T-helper 1 cell treated with Interleukin-12 subunit alpha and Interleukin-12 subunit beta and Interleukin-4 antibody, amounts not matched to agents 30 ng/mL and 1 ng/mL, for 36 hours (primary cell): ENCODE measurements around the gene GUCY1A2. TPM values are rescaled to one million over a fixed set of nuclear protein-coding genes. Genes with fewer than 3 reads are reported as not detected.

Source experiments
- intact Hi-C: fragments of 100-400 bp; cut with micrococcal nuclease; formaldehyde crosslinking; loops from one replicate; pipeline ENCODE4 v1.15.1; 2024
- total RNA-seq: library from RNA; stranded (reverse); gene quantifications from 2 replicates; pipeline ENCODE4 v1.2.3, GENCODE V29; 2022

The GUCY1A2 gene
- total RNA-seq, 1 donor from 2014 or later = not detected

DNA sequence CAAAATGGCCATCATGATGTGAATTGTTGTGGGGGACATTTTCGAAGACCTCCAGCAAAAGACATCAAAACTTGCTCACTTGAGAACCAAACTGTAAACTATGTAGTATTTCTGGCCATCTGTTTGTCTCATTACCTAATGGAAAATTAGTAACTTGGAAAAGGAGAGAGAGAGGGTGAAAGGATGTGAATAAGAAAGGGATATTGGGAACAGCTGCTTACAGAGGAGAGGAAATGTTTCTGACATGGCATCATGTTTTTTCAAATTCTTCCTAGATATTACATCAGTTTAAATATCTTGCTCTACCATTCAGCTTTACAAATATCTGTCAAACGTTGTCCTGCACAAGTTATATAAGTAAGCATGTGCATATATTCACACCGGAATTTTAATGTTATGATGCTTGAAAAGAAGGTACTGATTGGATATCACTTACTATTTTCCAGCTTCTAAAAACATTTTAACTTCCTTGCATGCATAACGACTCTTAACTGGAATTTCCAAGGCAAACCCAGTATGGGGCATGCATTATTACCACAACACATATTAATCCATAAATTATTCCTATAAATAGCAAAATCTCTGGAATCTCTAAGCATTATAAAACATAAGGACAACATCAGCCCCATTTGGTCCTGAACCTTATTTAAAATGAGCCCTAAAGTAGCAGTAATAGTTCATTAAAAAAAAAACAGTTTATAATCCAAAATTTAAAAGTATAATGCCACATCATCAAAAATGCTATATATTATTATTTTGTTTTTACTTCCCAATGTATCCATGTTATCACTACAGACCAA, 20.0 kb downstream of the GUCY1A2 start:
- intact Hi-C loops = no loop called here

DNA sequence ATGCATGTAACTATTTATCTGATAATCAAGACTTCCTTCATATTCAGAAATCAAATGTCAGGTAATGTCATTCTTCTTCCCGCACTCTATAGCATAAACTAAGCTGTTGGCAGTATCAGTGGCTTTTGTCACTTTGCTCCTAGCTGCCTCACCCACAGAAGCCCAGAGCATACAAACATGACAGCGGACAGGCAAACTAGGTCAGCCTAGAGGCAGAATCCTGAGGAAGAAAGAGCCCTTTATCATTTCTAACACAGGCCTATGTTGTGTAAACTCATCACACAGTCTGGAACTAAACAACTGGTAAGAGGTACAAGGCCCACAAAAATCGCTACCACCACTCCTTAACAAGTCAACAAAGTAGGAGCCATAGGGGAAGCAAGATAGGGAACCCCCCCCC, 21.0 kb downstream of the GUCY1A2 start:
- intact Hi-C loops = no loop called here

DNA sequence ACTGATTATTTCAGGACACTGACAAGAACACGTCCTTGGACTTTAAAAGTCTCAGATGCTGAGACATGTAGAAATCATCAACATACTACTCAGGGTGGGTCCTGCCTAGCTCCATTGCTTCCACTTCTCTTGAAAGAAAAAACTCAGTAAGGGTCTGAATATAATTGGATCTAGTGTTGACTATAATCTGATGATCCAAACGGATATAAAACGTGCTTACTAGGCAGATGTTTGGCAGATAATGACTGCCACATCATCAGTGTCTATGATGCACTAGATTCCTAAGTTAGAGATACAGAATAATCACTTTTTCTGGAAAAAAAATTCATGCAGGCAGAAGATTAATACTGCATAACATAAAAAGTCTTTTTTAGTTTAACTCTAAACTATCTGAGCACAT, 21.6 kb downstream of the GUCY1A2 start:
- intact Hi-C loops = no loop called here

DNA sequence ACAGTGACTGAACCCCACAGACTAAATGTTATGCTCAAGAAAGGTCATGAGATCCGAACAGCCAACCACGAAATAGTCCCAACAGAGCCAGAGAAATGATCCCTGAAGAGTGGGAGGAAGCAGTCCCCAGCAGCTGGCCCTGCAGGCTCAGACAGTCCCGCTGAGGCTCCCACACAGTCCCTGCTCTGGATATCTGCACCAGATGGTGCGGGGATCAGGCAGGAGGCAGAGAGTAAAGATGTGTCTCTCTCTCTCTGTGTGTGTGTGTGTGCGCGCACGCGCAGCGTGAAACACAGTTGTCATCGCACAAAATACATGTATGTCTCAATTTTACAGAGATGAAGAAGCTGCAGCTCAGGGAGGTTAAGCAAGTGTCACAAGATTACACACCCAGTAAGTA, 27.9 kb downstream of the GUCY1A2 start:
- intact Hi-C loops = no loop called here

DNA sequence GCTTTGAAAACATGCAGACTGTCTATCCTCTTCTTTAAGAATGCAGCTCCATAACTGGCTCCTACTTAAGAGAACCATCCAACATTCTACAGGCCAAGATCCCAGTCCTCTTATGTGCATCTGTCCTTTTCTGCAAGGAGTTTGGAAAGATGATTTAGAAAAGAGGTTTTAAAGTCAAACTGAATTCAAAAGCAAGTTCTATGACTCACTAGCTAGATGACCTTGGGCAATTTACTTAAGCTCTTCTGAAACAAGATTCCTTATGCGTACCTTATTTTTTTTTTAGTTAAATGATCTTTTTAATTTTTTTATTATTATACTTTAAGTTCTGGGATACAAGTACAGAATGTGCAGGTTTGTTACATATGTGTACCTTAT, 29.2 kb downstream of the GUCY1A2 start:
- intact Hi-C loops = no loop called here

DNA sequence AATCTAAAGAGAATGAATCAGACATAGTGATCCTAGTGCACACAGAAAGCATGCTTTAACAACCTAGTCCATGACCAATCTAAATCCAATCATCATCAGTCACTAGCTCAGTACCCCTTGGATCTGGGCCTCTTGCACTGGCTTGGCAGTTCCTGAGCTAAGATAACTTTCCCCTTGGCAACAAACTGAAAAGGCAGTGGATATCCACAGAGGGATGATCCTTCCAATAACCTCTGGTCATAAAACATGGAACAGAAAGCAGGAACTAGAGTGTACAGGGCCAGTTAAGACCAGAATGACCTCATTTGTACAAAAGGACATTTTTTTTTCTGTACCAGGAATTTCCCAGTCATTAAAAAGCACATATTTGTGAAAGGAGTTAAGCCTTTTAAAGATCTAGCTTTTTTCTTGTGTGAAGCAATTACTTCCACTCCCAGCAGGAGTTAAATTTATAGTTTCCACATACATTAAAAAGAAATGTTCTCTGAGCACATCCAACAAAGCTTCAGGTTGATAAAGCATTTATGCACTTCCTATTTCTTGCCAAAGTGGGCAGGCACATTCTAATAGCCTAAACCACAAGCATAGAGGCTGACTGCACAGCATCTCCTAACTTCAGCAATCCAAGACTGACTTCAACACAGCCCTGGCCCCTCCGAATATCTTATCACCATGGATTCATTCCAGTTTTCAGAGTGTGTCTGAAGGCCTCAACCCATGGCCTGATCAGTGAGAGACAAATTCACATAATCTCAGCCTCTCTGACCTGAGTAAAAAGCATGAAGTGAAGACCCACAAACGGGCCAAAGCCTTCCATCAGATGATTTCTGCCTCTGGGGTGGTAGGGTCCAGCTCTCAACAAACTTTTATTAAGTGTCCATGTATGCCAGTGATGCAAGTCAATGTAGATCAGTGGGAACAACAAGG, 29.9 kb downstream of the GUCY1A2 start:
- intact Hi-C loops = no loop called here

DNA sequence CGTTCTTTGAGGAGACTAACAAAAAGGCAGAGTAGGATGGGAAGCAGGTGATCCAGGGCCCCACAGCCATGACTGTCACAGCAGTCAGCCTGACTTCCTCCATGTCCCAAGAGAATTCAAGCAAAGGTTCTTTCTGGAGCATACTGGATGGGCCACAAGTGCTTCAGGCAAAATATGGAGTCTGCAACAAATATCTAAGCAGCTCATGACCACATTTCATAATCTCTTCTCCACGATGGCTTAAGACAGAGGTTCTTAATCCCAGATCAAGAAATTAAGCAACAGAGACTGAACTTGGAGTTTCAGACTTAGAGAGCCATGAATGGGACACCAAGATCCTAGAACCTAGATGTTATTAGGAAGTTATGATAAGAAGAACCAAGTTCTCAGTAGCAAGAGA, 31.6 kb downstream of the GUCY1A2 start:
- intact Hi-C loops = no loop called here

DNA sequence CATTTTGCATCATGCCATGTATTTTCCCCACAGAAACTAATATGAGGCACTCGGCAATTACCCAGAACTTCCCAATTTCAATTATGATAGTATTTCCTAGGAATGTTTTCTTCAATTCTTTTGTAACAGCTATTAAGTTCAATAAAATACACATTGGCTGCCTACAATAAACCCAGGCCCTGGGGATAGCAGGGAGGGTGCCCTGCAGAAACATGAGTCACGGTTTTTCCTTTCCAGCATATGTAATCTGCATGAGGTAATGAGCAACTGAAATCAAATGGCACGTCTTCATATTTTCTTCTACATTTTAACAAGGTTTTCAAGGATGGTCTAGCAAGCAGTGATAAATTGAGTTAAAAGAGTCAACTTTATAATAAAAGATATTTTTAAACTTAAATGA, 32.0 kb downstream of the GUCY1A2 start:
- intact Hi-C loops = no loop called here

DNA sequence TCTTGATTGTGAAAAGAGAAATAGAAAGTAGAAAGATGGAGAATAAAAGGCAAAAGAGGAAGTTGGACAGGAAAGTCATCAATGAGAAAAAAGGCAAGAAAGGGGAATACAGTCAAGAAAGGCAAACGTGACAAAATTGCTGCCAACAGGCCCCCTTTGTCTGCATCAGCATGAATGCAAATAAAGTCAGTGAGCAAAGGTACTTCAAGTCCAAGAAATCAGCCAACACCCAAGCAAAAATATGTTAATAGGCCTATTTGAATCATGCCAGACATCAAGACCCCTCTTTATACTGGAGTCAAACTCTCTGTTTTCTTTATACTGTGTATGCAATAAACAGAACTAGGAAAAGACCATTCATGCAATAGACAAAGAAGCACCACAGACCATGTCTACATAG, 34.3 kb downstream of the GUCY1A2 start:
- intact Hi-C loops = no loop called here

DNA sequence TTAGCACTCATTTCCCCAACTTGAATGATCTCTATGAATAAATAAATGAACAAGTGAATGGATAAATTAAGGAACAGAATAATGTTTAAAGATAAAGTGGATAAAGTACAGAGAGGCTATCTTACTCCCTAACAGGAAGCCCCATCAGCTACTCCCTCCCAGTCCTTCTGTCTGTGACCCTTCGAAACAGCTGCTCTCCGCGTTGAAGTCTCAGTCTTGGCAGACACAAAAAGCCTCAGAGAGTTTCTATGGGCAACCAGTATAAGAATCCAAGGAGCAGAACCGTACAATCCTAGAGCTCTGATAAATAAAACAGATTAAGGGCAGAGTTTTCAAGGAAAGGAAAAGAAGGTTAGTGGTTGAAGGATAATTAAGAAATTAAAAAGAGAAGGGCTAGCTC, 35.0 kb downstream of the GUCY1A2 start:
- intact Hi-C loops = no loop called here

DNA sequence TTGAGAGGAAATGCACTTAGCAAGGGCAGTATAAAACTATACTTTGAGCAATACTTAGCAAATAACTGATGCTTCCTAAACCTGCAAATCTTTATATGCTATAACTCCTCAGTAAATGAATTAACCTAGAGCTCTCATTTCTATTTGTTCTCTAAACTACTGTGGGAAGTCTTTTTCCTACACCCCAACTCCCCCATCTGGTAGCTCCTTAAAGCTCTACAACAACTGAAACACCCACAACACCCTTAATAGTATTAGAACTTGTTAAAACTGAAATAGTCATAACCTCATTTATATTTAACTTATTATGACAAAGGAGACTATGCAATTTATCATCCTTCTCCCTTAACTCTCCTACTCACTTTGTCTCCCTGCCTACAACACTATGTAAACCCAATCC, 43.4 kb downstream of the GUCY1A2 start:
- intact Hi-C loops = no loop called here

DNA sequence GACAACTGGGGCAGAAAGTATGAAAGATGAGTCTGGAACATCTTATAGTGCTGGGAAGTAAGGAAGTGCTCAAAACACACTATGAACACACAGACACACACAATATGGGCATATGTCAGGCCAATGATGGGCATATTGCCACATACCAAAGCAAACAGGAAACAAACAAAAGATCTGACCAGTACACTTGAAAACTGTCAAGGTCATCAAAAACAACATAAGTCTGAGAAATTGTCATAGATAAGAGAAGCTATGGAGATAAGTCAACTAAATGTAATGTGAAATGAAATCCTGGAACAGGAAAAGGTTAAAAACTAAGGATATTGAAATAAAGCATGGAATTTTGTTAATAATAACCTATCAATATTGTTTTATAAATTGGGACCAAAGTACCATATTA, 46.4 kb downstream of the GUCY1A2 start:
- intact Hi-C loops = no loop called here

DNA sequence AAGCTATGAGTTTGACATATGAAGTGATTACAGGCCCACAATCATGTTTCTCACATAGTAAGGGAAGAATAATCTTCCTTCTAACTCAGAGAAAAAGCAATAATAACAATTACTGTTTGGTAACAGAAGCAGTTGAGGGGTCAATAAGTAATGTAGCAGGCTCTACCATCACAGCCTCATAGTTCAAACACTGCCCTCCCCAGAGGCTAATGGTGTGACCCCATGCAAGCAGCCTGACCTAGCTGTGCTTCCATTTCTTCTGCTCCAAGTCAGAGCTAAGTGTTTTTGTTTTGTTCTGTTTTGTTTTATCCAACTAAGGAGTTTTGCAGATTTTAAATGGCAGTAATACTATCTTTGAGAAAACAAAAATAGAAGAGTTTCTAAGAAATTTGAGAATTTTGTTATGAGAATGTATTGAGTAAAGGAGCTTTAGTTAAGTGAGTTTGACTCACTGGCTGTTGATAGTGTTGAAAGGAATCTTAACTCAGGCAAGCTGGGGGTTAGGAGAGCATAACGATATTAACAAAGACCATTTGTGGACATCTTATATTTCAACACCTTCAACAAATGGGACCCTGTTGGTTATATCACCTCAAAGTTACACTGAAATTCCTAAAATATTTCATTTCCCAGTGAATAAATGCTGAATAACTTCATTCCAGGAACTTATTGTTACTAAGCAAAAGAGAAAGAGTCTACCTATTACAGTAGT, 48.5 kb downstream of the GUCY1A2 start:
- intact Hi-C loops = no loop called here

DNA sequence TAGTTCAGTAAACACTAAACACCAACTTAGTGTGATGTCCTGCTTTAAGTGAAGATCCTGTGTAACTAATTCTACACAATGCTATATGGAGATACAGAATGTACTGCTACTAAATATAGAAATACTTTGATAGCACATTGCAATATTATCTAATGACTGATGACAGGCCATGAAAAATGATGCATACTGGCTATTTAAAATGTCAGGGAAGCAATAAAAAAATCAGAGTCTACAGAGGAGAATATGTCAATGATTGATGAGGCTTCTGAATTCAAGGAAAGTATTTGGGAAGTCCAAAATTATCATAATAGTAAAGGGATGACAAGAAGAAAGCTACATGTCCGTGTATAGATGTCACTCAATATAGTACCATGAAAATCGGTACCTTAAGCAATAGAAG, 55.3 kb downstream of the GUCY1A2 start:
- intact Hi-C loops = no loop called here

DNA sequence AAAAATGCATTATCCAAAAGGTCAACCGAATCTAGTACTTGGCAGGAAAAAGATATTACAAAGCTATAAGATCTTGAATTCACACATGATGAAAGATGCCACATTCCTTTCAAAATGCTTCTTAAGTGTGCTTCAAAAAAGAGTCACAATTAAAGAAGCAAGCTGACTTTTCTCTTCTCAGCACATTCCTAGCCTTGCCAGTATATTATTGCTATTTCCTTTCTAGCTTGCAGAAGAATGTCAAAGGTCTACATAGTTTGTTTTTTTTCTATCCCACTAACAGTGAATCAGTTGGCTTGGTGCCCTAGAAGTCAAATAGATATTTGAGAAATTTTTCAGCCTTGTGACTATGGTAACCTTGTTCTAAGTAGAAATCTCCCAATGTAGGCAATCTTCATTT, 56.8 kb downstream of the GUCY1A2 start:
- intact Hi-C loops = no loop called here

DNA sequence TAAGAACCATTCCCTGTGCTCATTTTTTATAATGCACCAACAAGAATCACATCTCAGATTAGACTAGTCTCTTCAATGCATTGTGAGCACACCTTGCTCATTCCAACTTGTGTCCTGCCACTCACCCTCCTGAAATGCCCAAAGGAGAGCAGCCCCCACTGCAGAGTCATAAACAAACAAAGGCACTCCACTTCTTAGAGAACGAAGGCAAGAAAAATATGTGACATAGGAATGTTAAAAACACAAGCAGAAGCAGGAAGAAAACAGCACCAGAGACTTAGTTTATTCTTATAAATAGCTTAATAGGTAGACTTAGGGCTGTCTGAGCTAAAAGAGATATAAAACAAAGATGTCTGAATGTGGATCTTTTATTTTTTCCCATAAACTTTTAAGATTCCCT, 57.2 kb downstream of the GUCY1A2 start:
- intact Hi-C loops = no loop called here

DNA sequence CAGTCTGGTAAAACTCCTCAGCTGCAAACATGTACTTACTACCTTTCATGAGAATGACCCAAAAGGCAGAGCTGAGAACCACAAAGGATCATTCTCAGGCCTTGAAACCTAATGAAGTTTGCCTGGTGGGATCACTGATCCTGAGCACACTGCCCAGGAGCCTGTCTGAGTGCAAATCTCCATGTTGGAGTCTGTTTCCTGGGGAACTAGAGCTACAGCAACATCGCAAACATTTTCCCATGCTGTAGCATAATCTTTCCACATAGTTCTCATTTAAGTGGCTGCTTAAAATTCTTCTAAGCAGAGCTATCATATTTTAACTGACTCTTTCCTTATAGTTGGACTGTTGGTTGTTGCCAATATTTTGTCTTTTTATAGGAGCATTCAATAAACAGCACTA, 58.5 kb downstream of the GUCY1A2 start:
- intact Hi-C loops = no loop called here

DNA sequence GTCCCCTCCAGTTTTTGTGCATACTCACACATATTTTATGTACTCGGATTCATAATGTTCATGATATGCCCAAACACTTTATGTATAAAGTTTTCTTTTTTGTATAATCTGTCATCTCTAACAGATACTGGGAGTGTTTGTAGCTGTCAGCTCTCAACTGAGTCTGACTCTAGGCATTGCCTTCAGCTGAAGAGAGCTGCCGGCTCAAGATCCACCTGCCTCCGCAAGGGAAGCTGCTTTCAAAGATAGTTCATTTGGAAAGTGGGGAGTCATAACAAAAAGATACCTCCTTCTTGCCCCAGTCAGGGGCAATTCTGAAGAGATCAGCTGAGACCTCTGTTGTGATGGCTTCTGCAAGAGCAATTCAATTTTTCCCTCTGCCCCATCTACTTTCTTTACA, 58.9 kb downstream of the GUCY1A2 start:
- intact Hi-C loops = no loop called here

DNA sequence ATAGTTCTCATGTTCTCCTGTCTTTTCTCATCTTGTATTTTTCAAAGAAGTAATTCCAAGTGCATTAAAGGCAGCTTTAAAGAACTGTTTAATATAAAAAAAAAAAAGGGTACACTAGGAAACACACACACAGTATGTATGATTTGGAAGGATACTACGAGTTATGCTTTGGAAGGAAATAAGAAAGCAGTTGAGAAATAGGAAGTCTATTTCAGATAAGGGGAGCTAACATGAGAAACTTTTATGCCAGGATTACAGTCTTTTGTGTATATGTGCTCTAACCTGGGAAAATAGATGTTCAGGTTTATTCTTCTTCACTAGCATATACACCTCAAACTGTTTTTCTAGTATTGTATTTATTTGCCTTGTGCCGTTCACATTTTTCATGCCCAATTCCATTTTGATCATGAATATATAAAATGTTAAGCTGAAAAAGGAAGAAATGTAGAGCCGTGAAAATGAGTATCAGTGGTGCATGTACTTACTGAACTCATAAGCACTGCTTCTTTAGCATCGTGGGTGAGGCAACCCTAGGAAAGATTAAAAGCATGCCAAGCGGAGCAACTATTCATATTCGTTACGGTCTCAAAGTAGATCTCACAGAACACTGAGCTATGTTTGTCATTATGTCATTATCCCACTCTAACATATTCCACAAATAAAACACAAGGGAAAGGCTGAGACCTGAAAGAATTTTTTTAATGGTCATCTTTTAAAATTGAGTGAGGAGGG, 59.6 kb downstream of the GUCY1A2 start:
- intact Hi-C loops = no loop called here

DNA sequence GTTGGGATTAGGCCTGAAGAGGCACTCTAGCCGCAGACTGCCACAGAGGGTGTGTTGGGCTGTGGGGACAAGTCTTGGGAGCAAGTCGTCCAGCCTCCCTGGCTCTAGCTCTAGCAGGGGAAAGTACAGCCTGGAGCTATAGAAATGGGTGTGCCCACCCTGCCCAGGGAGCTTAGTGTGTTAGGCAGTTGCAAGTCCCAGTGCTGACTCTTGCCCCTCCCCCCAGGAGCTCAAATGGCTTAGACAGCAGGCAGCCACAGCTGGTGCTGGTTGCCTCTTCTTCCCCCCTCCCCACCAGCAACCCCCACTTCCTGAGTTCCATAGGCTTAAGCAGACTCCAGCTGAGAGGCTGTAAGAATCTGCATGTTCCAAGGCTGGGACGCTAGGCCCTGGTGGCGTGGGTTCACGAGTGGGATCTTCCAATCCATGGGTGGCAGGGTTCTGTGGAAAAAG, 61.2 kb downstream of the GUCY1A2 start:
- intact Hi-C loops = no loop called here

DNA sequence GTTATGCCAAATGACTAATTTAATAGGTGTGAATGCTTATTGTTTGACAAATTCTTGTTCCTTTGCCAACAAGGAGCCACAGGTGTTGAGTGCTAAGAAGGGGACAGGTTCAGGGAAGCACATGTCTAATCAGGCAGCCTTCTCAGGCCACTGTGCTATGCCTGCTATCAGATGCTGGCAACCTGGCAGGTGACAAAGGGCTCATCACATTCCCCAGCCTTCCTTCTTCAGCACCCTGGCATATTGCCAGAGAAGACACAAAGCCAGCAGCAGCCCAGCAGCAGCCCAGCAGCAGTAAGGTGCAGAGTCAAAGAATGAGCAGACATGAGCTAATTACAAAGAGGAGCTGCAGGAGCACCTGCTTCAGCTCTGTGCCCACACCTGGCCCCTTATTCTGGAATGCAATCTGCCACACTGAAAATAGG, 68.2 kb downstream of the GUCY1A2 start:
- intact Hi-C loops = no loop called here
